Epithelial cell of esophagus (primary cell): ENCODE results near the gene GALNT6.

Experiments used
- DNase-seq: peaks from one replicate; pipeline ENCODE4 v3.0.0; 2010; ENCODE audit warnings: low read depth
- H3K4me3 ChIP-seq: 2 replicates; pipeline ENCODE4 v1.5.1; 2011; ENCODE audit warnings: mild to moderate bottlenecking, low read length, control low read depth
- CTCF ChIP-seq: IDR thresholded peaks from 2 replicates; pipeline ENCODE4 v1.5.1; 2011; ENCODE audit warnings: low read depth, mild to moderate bottlenecking, low read length, control low read depth, inconsistent platforms; ENCODE audit not compliant: insufficient read depth; ENCODE audit errors: missing control alignments

GALNT6 gene

DNA sequence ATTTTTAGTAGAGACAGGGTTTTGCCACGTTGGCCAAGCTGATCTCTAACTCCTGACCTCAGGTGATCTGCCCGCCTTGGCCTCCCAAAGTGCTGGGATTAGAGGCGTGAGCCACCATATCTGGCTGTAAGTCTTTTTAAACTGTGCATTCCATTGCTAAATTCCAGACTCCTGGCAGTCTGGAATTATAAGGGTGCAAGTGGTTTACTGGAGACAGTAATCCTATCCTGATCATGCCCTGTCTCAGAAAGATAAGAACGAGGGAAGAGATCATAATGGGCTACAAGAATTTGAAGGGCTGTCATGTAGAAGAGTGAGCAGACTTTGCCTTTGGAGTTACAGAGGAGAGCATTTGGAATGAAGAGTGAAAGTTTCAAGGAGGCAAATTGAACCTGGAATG, 26.6 kb upstream of the GALNT6 start:
- TF ChIP-seq CTCF, result no peak
- H3K4me3 ChIP-seq, result no peak overlapping the region
- no peak for DNase-seq

DNA sequence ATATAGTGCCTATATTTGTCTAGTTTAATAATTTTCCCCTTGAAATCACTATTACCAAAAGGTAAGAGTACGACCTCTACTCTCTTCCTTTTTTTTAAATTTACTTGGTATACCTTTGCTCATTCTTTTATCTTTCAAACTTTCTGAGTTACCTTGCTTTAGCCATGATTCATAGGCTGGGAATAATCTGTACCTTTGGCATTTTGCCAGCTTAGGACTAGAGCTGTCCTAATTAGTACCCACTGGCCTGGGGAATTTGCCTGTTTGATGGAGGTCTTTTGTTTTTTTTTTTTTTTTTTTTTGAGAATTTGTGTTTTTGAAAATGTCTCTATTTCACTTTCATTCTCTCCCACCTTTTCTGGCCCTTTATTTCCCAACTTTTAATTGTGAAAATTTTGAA, 24.7 kb upstream of the GALNT6 start:
- no peak overlapping the region for H3K4me3 ChIP-seq
- DNase-seq, result peak; percentile 71
- TF ChIP-seq CTCF, result no peak

- no peak overlapping the region for H3K4me3 ChIP-seq
- DNase-seq, result no peak
- TF ChIP-seq CTCF, result no peak
Observed at GRCh38 chr12:51413791-51414190, 22.6 kb upstream of the GALNT6 start.

DNA sequence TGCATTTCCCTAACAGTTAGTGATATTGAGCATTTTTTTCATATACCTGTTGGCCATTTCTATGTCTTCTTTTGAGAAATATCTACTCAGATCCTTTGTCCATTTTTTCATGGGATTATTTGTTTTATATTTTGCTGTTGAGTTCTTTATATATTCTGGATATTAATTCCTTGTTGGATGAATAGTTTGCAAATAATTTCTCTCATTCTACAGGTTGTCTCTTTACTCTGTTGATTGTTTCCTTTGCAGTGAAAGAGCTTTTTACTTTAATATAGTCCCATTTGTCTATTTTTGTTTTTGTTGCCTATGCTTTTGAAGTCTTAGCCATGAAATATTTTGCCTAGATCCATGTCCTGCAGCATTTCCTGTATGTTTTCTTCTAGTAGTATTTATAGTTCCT, 21.9 kb upstream of the GALNT6 start:
- no peak overlapping the region for H3K4me3 ChIP-seq
- no peak for TF ChIP-seq CTCF
- no peak for DNase-seq

DNA sequence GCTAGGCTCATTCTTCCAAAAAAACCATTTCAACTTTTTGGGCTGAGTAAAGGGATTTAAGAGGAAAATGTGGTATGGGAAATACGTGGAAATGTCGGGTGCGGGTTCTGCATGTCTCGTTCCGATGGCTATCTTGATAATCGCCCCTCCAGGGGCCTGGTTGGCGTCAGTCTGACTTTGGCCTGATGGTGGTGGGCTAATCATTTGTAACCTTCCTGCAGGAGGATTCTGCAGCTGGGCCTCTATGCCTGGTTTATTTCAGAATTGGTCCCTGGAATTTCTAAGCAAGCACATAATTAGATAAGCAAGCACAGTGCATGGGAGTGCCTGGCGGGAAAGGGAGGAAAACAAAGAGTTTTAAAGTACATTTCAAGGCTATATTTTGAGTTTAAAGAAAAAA, 18.6 kb upstream of the GALNT6 start:
- no peak for TF ChIP-seq CTCF
- no peak overlapping the region for H3K4me3 ChIP-seq
- no peak for DNase-seq

DNA sequence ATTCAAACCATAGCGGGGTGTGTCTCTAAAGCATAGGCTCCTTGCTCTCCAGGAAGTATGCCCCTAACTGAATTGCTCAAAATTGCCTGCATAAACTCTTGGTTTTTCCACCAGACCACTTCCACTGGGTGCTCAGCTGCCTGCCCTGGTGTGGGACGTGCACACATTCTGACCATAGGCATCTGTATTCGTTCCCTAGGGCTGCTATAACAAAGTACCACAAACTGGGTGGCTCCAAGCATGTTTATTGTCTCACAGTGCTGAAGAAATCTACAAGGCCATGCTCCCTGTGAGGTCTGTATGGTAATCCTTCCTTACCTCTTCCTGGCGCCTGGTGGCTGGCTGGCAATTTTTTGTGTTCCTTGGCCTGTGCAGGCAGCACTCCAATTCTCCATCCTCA, 16.4 kb upstream of the GALNT6 start:
- H3K4me3 ChIP-seq, result no peak overlapping the region
- DNase-seq, result no peak
- TF ChIP-seq CTCF, result no peak

DNA sequence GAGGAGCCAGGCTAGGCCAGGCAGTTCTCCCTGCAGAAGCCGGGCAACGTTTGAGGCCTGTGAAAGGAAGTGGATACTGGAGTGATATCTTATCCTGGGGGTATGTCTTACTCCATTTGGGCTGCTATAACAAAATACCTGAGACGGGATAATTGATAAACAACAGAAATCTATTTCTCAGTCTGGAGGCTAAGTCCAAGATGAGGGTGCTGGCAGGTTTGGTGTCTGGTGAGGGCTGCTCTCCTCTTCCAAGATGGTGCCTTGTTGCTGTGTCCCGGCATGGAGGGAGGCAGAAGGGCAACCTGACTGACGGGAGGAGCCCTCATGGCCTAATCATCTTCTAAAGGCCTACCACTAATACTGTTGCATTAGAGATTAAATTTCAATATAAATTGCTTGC, 15.7 kb upstream of the GALNT6 start:
- H3K4me3 ChIP-seq, result no peak overlapping the region
- no peak for TF ChIP-seq CTCF
- no peak for DNase-seq
